ENCODE measurements around the gene KIF15.
A peak's percentile ranks its signal among the peaks of the same experiment; 100 is the strongest.

The KIF15 gene

DNA sequence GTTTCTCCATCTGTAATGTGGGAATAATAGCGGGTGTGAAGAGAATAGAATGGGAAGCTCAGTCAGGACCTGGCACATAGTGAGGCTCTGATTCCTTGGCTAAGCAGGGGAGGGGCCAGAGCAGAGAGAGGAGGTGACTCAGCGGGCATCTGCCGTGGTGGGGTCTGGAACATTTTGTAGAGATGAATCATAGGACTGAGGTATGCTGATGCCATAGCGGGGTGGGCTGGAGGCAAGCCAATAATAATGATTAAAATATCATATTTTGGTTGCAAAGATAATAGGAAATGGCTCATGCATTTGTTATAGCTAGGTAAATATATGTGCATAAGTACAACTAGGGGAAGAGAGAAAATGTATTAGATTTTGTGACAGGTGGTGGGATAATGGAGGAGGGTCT is 124.0 kb downstream of the KIF15 start:
- DNase-seq (ENCODE audit: low read depth) = peak; percentile 93

DNA sequence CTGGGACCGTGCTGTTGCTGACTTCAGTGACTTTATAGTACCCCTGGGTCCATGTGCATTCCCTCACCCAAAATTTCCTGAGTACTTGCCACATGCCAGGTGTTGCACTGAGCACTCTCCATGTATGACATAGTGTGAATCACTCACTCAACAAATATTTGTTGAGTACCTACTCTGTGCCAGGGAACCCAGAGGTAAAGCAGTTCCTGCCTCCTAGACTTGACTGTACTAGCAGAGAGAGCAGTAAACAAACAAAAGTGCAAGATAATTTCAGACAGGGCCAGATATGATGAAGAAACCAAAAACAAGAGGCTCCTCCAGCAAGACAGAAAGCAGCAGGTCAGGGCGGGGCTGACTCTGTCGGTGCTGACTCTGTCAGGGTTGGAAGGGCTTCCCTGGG is 125.0 kb downstream of the KIF15 start:
- Histone ChIP-seq H3K4me3 (ENCODE audit: low read length) (no peak overlapping the region), H3K9me3 (ENCODE audit: control insufficient read depth, low read length) (peaks cover 3% of the 10 kb centered on the region), H3K9ac (ENCODE audit: low read length) (no peak overlapping the region), H3K4me1 (ENCODE audit: control insufficient read depth, insufficient read depth, low read length) (peaks cover 31% of the 10 kb centered on the region), H3K27me3 (replicated peaks; ENCODE audit: control insufficient read depth, insufficient read depth, low read length) (no peaks in the 10 kb centered on the region), H3K36me3 (ENCODE audit: control insufficient read depth, insufficient read depth, low read length, severe bottlenecking) (no peaks in the 10 kb centered on the region)
- no peak for DNase-seq (ENCODE audit: low read depth)

More for the DNA sequence above, 124.0 kb downstream of the KIF15 start:
- Histone ChIP-seq H3K27me3 (replicated peaks; ENCODE audit: control insufficient read depth, insufficient read depth, low read length) (no peaks in the 10 kb centered on the region), H3K4me1 (ENCODE audit: control insufficient read depth, insufficient read depth, low read length) (peaks cover 31% of the 10 kb centered on the region), H3K9me3 (ENCODE audit: control insufficient read depth, low read length) (peaks cover 3% of the 10 kb centered on the region), H3K9ac (ENCODE audit: low read length) (no peak overlapping the region), H3K36me3 (ENCODE audit: control insufficient read depth, insufficient read depth, low read length, severe bottlenecking) (no peaks in the 10 kb centered on the region), H3K4me3 (ENCODE audit: low read length) (no peak overlapping the region)

DNA sequence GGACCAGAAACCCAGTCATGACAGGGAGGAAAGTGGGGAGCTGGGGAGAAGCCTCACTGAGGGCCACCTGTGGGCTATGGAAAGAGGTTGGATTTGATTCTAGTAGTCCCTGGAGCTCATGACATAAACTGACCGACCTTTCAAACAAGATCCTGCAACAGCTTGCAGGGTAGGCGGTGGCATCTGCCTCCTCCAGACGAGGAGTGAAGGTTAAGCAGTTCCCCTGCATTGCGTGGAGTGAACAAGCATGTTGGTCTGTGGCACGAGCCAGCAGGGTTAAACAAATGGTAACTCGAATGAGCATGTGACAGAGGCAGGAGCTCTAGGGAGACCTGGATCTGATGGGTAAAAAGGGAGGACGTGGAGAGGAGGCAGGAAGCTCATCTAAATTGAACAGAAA is 125.5 kb downstream of the KIF15 start:
- H3K9ac ChIP-seq (ENCODE audit: low read length) = no peak overlapping the region
- DNase-seq (ENCODE audit: low read depth) = no peak

DNA sequence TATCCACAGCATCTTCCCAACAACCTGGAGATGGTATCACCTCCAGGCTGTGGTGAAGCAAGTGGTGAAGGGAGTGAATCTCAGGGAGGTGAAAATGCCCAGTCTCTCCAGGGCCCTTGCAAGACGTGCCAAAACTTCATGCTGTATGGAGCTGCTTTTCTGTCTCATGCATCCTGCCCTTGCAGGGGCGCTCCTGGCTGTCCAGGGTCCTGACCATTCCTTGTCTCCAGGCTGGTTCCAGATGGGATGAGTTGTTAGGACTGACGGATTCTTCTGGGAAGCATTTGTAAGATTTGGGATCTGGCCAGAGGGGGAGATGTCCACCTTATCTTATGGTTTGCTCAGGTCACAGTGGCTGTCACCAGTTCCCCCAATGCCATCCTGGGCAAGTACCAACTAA is 128.7 kb downstream of the KIF15 start:
- H3K4me1 ChIP-seq (ENCODE audit: control insufficient read depth, insufficient read depth, low read length) = peaks cover 25% of the 10 kb centered on the region
- H3K4me3 ChIP-seq (ENCODE audit: low read length) = no peak overlapping the region
- no peak for DNase-seq (ENCODE audit: low read depth)

More for the DNA sequence above, 125.5 kb downstream of the KIF15 start:
- H3K4me1 ChIP-seq (ENCODE audit: control insufficient read depth, insufficient read depth, low read length) = peaks cover 31% of the 10 kb centered on the region
- no peak overlapping the region for H3K4me3 ChIP-seq (ENCODE audit: low read length)
- peaks cover 3% of the 10 kb centered on the region for H3K9me3 ChIP-seq (ENCODE audit: control insufficient read depth, low read length)
- no peaks in the 10 kb centered on the region for H3K36me3 ChIP-seq (ENCODE audit: control insufficient read depth, insufficient read depth, low read length, severe bottlenecking)
- no peaks in the 10 kb centered on the region for H3K27me3 ChIP-seq (replicated peaks; ENCODE audit: control insufficient read depth, insufficient read depth, low read length)

DNA sequence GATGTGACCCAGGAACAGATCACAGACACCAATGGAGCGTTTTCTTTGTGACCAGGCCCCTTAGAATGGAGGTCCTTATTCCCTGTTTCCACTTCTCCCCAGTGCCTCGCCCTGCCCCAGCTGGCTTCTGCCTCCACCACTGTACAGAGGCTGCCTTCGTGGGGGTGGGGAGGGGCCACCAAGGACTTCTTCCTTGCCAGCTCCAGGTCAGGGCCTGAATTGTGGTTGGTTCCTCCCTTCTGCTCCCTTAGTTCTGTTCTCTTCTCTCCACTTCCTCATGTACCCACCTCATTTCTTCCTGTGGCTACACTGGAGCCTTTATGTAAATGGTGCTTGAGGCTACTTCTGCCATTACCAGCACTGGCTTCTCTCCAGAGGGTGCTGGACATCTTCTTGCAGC is 129.3 kb downstream of the KIF15 start:
- Histone ChIP-seq H3K9ac (ENCODE audit: low read length) (no peak overlapping the region), H3K36me3 (ENCODE audit: control insufficient read depth, insufficient read depth, low read length, severe bottlenecking) (no peaks in the 10 kb centered on the region), H3K9me3 (ENCODE audit: control insufficient read depth, low read length) (no peaks in the 10 kb centered on the region), H3K4me1 (ENCODE audit: control insufficient read depth, insufficient read depth, low read length) (peaks cover 19% of the 10 kb centered on the region), H3K4me3 (ENCODE audit: low read length) (no peak overlapping the region), H3K27me3 (replicated peaks; ENCODE audit: control insufficient read depth, insufficient read depth, low read length) (no peaks in the 10 kb centered on the region)
- DNase-seq (ENCODE audit: low read depth) = no peak

More for the DNA sequence above, 128.7 kb downstream of the KIF15 start:
- H3K9me3 ChIP-seq (ENCODE audit: control insufficient read depth, low read length) = no peaks in the 10 kb centered on the region
- no peak overlapping the region for H3K9ac ChIP-seq (ENCODE audit: low read length)
- no peaks in the 10 kb centered on the region for H3K36me3 ChIP-seq (ENCODE audit: control insufficient read depth, insufficient read depth, low read length, severe bottlenecking)
- H3K27me3 ChIP-seq (replicated peaks; ENCODE audit: control insufficient read depth, insufficient read depth, low read length) = no peaks in the 10 kb centered on the region

DNA sequence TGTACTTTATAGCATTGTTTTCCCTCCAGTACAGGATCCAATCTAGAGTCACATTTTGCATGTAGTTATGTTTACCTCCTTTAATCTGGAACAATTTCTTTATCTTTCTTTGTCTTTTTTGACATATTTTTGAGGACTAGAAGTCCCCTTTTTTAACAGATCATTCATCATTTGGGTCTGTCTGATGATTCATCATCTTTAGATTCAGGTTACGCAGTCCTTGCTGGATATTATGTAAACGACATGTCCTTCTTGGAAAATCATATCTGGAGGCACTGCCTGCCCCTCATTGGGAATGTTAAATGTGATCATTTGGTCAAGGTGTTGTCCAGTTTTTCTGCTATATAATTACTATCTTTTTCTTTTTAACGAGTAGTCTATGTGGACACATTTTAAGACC is 131.1 kb downstream of the KIF15 start:
- Histone ChIP-seq H3K27me3 (replicated peaks; ENCODE audit: control insufficient read depth, insufficient read depth, low read length) (no peaks in the 10 kb centered on the region), H3K9me3 (ENCODE audit: control insufficient read depth, low read length) (no peaks in the 10 kb centered on the region), H3K4me3 (ENCODE audit: low read length) (no peak overlapping the region), H3K4me1 (ENCODE audit: control insufficient read depth, insufficient read depth, low read length) (peaks cover 12% of the 10 kb centered on the region), H3K36me3 (ENCODE audit: control insufficient read depth, insufficient read depth, low read length, severe bottlenecking) (no peaks in the 10 kb centered on the region), H3K9ac (ENCODE audit: low read length) (no peak overlapping the region)
- DNase-seq (ENCODE audit: low read depth) = peak; percentile 43

DNA sequence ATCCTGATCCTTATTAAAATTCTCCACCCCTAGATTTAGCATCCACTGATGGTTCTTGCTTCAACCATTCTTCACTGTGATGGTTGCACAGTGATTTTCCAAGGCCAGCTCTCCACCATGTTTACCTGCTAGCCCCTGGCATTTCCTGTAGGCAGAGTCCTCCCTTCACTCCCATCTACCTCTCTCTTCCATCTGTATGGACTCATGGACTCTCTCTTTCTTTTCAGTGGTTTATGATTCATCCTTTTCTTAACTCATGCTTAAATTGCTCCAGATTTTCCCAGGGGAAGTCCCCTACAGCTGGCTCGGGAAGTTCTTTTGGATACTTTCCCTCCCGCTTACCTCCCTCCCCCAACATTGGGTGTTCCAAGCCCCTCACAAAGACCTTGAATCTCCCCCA is 131.5 kb downstream of the KIF15 start:
- peak; percentile 59 for DNase-seq (ENCODE audit: low read depth)
- Histone ChIP-seq H3K4me3 (ENCODE audit: low read length) (no peak overlapping the region), H3K9me3 (ENCODE audit: control insufficient read depth, low read length) (no peaks in the 10 kb centered on the region), H3K27me3 (replicated peaks; ENCODE audit: control insufficient read depth, insufficient read depth, low read length) (no peaks in the 10 kb centered on the region), H3K36me3 (ENCODE audit: control insufficient read depth, insufficient read depth, low read length, severe bottlenecking) (no peaks in the 10 kb centered on the region), H3K9ac (ENCODE audit: low read length) (no peak overlapping the region), H3K4me1 (ENCODE audit: control insufficient read depth, insufficient read depth, low read length) (peaks cover 12% of the 10 kb centered on the region)

DNA sequence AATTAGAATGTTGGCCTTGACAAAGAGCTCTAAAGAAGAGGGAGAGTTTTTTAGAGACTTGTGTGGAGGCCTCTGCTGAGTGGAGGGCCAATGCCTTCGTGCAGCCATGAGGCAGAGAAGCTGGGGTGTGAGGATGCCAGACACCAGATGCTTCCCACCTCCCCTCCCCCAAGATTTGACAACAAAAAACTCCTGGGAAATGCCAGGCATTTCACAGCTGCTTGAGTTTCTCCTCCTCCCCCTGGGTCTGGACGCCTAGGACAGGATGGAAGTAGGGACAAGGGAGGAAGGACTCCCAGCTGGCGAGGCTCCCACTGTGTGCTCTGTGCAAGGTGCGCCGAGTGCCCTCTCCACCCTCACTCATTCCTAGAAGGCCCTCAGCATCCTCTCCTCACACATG is 132.9 kb downstream of the KIF15 start:
- Histone ChIP-seq H3K27me3 (replicated peaks; ENCODE audit: control insufficient read depth, insufficient read depth, low read length) (peaks cover 3% of the 10 kb centered on the region), H3K9ac (ENCODE audit: low read length) (no peak overlapping the region), H3K36me3 (ENCODE audit: control insufficient read depth, insufficient read depth, low read length, severe bottlenecking) (no peaks in the 10 kb centered on the region), H3K4me1 (ENCODE audit: control insufficient read depth, insufficient read depth, low read length) (peaks cover 12% of the 10 kb centered on the region), H3K9me3 (ENCODE audit: control insufficient read depth, low read length) (no peaks in the 10 kb centered on the region), H3K4me3 (ENCODE audit: low read length) (no peak overlapping the region)
- DNase-seq (ENCODE audit: low read depth) = no peak

DNA sequence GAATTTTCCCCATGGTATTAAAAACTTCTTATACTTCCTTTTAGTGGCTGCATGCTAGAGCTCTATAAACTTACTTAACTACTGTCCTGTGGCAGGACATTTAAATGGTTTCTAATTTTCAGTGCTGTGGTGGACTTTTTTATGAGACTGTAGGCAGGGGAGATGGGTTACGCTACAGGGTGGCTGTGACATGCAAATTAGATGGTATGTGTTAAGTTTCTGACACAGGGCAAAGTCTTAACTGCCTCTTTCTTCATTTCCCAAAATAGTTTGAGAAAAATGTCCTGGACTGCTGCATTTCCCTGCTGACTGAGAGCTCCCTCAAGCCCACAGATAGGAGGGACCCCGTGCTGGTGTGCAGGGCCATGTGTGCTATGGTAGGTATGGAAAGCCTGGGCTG is 134.8 kb downstream of the KIF15 start:
- DNase-seq (ENCODE audit: low read depth) = no peak
- H3K4me1 ChIP-seq (ENCODE audit: control insufficient read depth, insufficient read depth, low read length) = peaks cover 12% of the 10 kb centered on the region
- no peaks in the 10 kb centered on the region for H3K9me3 ChIP-seq (ENCODE audit: control insufficient read depth, low read length)
- no peaks in the 10 kb centered on the region for H3K36me3 ChIP-seq (ENCODE audit: control insufficient read depth, insufficient read depth, low read length, severe bottlenecking)
- H3K27me3 ChIP-seq (replicated peaks; ENCODE audit: control insufficient read depth, insufficient read depth, low read length) = peaks cover 16% of the 10 kb centered on the region
- H3K4me3 ChIP-seq (ENCODE audit: low read length) = no peak overlapping the region
- no peak overlapping the region for H3K9ac ChIP-seq (ENCODE audit: low read length)

DNA sequence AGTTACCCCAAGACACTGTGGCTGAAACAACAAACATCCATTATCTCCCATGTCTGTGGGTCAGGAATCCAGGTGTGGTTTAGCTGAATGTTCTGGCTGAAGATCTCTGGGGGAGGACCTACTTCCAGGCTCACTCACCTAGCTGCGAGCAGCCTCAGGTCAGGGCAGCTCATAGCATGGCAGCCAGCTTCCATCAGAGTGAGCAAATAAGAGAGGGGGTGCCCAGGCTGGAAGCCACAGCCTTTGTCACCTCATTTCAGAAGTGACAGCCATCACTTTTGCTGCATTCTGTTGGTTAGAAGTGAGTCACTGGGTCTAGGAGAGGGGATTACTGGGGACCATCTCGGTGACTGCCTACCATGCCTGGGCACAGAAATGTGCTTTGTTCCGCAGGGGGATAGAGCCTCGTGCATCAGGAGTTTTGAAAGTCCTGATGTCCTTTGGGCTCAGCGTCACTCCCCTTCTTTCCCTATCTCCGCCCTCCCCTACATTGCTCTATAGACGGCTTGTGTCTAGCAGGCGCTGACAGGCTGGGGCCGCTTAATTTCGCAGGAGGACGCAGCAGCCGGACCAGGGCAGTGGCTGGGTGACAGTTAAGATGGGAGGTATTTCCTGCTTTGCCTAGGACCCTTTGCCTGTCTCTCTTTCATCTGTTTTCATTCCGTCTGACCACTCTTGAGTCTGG is 138.2 kb downstream of the KIF15 start:
- H3K9me3 ChIP-seq (ENCODE audit: control insufficient read depth, low read length) = no peaks in the 10 kb centered on the region
- H3K4me3 ChIP-seq (ENCODE audit: low read length) = no peak overlapping the region
- H3K4me1 ChIP-seq (ENCODE audit: control insufficient read depth, insufficient read depth, low read length) = no peaks in the 10 kb centered on the region
- no peak for DNase-seq (ENCODE audit: low read depth)
- H3K9ac ChIP-seq (ENCODE audit: low read length) = no peak overlapping the region
- H3K27me3 ChIP-seq (replicated peaks; ENCODE audit: control insufficient read depth, insufficient read depth, low read length) = peaks cover 16% of the 10 kb centered on the region
- no peaks in the 10 kb centered on the region for H3K36me3 ChIP-seq (ENCODE audit: control insufficient read depth, insufficient read depth, low read length, severe bottlenecking)

DNA sequence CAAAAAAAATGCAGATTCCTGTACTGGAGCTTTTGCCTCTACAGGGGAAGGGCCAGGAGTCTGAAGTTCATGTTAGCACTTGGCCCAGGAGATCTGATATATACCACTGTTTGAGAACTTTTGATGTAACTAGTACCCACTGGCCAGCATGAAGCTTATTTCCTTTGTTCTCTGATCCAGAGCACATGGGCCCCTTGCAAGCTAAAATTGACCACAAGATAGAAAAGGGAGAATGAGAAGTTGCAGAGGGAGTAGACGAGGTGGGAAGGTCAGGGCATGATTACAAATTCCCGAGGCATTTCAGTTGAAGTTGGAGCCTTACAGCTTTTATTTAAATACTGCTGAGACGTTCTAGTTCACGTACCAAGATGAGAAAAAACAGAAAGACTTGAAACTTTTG is 141.0 kb downstream of the KIF15 start:
- no peak for DNase-seq (ENCODE audit: low read depth)
- Histone ChIP-seq H3K9me3 (ENCODE audit: control insufficient read depth, low read length) (peaks cover 6% of the 10 kb centered on the region), H3K9ac (ENCODE audit: low read length) (no peak overlapping the region), H3K36me3 (ENCODE audit: control insufficient read depth, insufficient read depth, low read length, severe bottlenecking) (no peaks in the 10 kb centered on the region), H3K4me3 (ENCODE audit: low read length) (no peak overlapping the region), H3K27me3 (replicated peaks; ENCODE audit: control insufficient read depth, insufficient read depth, low read length) (peaks cover 16% of the 10 kb centered on the region), H3K4me1 (ENCODE audit: control insufficient read depth, insufficient read depth, low read length) (no peaks in the 10 kb centered on the region)

Measured in adipocyte (in vitro differentiated cells).